Measurements from ENCODE around the gene TUBB6. TPM values are rescaled to one million over a fixed set of nuclear protein-coding genes. Genes with fewer than 3 reads are reported as not detected.

TUBB6 gene
- total and polyA plus RNA-seq, 4 donors: 57.8 to 157 (median 109) TPM

DNA sequence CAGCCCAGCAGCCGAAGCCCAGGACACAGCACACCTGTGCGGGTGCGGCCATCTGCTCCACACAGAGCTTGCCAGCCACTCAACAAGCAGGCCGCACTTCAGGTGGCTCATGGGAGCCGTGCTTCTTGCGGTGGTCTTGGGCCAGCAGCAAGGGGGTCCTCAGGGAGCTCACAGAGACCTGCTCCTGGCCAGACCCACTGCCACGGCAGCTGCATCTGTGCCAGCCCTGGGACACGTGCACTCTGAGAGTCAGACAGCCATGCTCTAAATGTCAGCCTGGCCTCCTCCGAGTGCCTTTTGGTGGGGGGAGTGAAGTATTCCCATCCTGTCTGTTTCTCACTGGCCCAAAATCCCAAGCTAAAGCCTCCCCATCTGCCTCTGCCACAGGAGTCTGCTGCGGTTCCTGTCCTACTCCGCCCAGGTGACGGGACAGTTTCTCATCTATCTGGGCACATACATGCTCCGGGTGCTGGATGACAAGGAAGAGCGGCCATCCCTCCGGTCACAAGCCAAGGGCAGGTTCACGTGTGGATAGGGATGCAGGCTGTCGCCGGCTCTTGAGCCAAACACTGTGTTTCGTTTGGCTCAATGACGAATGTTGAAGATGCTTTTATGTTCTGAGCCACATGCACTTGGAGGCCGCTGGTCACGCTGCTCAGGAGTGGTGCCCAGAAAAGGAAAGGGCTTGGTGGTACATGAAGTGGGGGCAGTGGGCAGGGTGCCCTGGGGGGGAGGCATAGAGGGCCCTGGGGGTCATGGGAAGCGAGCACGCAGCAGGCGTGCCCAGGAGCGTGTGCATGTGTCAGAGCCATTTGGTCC lies 31.1 kb upstream of the TUBB6 start:
- Histone ChIP-seq H3K4me1 (ENCODE audit: control insufficient read depth in 5 of 5, insufficient read depth in 5 of 5, low read length in 5 of 5) (peaks cover 0 to 22% (median 5%) of the 10 kb centered on the region in 5 donors), H3K9me3 (ENCODE audit: control insufficient read depth in 4 of 4, insufficient read depth in 3 of 4, low read length in 3 of 4) (no peaks in the 10 kb centered on the region), H3K4me3 (no peak overlapping the region), H3K27me3 (ENCODE audit: control insufficient read depth in 3 of 3, insufficient read depth in 3 of 3, low read length in 2 of 3) (no peaks in the 10 kb centered on the region), H3K27ac (ENCODE audit: low read depth in 1 of 2, low read length in 1 of 2) (no peak overlapping the region), H3K9ac (ENCODE audit: insufficient read depth in 1 of 2, low read length in 2 of 2) (no peak overlapping the region), H3K36me3 (ENCODE audit: control insufficient read depth in 4 of 4, insufficient read depth in 4 of 4, low read length in 4 of 4) (no peaks in the 10 kb centered on the region)
- no peak for TF ChIP-seq CTCF (IDR thresholded peaks at IDR 0.05; ENCODE audit: control extremely low read depth, extremely low read depth)
- DNase-seq (no peak), ATAC-seq (ENCODE audit: insufficient read depth, low FRiP score) (no peak)
- 91 to 92% methylated on average over 26 of the region's 26 CpGs for WGBS, 2 donors

GRCh38 chr18:12278215-12278671 lies 29.8 kb upstream of the TUBB6 start:
- Histone ChIP-seq H3K36me3 (ENCODE audit: control insufficient read depth in 4 of 4, insufficient read depth in 4 of 4, low read length in 4 of 4) (no peaks in the 10 kb centered on the region), H3K9me3 (ENCODE audit: control insufficient read depth in 4 of 4, insufficient read depth in 3 of 4, low read length in 3 of 4) (no peaks in the 10 kb centered on the region), H3K9ac (ENCODE audit: insufficient read depth in 1 of 2, low read length in 2 of 2) (peak overlapping the region in 1 of 2 donors; percentile 89), H3K27me3 (ENCODE audit: control insufficient read depth in 3 of 3, insufficient read depth in 3 of 3, low read length in 2 of 3) (peaks cover 0 to 2% (median 0%) of the 10 kb centered on the region in 3 donors), H3K27ac (ENCODE audit: low read depth in 1 of 2, low read length in 1 of 2) (peak overlapping the region; percentile 87 to 98), H3K4me1 (ENCODE audit: control insufficient read depth in 5 of 5, insufficient read depth in 5 of 5, low read length in 5 of 5) (peaks cover 0 to 22% (median 5%) of the 10 kb centered on the region in 5 donors), H3K4me3 (no peak overlapping the region)
- no peak for ATAC-seq (ENCODE audit: insufficient read depth, low FRiP score)
- no peak for TF ChIP-seq CTCF (IDR thresholded peaks at IDR 0.05; ENCODE audit: control extremely low read depth, extremely low read depth)
- no peak for DNase-seq
- 68 to 73% methylated on average over 7 of the region's 7 CpGs for WGBS, 2 donors

DNA sequence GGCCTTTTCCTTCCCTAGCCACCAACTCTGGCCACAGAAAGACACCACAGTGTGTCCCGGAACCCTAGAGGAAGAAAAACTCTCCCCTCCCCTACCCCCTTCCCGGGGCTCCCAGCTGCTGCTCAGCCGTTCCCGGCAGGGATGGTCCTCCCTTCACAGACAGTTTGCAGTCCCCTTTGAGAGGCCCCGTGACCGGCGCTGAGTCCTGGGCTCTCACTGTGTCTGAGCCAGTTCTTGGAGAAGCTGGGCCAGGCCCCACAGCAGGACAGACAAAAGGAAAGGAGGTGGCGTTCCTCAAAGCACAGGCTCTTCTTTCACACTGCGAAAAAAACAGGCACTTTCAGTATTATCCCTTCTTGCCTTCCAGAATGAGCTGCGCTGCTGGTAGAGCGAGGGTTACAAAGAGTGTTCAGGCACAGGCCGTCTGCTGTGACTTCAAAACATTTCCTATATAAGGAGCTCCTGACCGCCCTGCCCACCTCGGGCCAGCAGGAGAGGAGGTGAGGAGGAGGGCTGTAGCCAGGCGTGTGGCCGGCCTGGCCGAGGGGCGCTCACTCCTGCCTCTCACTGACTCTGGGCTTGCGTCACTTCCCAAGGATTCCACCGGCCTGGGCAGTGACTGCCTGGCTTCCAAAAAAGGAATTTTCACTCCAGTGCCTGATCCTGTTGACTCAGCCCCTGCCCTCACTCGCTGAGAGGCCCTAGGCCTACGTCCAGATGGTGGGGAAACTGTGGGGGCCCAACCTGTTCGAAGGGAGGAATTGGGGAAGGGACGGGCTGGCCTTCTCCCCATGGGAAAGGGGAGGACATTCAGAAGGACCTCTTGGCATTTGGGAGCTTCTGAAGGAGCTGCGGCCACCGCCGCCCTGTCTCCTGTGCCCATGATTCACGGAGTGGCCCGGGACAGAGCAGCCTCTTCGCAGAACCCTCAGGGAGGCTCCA lies 29.0 kb upstream of the TUBB6 start:
- 37 to 46% methylated on average over 30 of the region's 30 CpGs for WGBS, 2 donors

More for the DNA sequence above, 29.0 kb upstream of the TUBB6 start:
- peaks cover 0 to 22% (median 5%) of the 10 kb centered on the region in 5 donors for H3K4me1 ChIP-seq (ENCODE audit: control insufficient read depth in 5 of 5, insufficient read depth in 5 of 5, low read length in 5 of 5)
- no peak overlapping the region for H3K4me3 ChIP-seq
- H3K9ac ChIP-seq (ENCODE audit: insufficient read depth in 1 of 2, low read length in 2 of 2): peak overlapping the region in 1 of 2 donors; percentile 89
- DNase-seq (peak; percentile 83 to 88 (median 85)), ATAC-seq (ENCODE audit: insufficient read depth, low FRiP score) (peak; percentile 89)
- H3K9me3 ChIP-seq (ENCODE audit: control insufficient read depth in 4 of 4, insufficient read depth in 3 of 4, low read length in 3 of 4): no peaks in the 10 kb centered on the region
- peak overlapping the region; percentile 87 to 98 for H3K27ac ChIP-seq (ENCODE audit: low read depth in 1 of 2, low read length in 1 of 2)
- no peak for TF ChIP-seq CTCF (IDR thresholded peaks at IDR 0.05; ENCODE audit: control extremely low read depth, extremely low read depth)
- peaks cover 0 to 2% (median 0%) of the 10 kb centered on the region in 3 donors for H3K27me3 ChIP-seq (ENCODE audit: control insufficient read depth in 3 of 3, insufficient read depth in 3 of 3, low read length in 2 of 3)
- no peaks in the 10 kb centered on the region for H3K36me3 ChIP-seq (ENCODE audit: control insufficient read depth in 4 of 4, insufficient read depth in 4 of 4, low read length in 4 of 4)

Data from lung (tissue), 12 donors.